OCI-LY1 (cell line): ENCODE measurements around the gene TOP1.
A peak's percentile ranks its signal among the peaks of the same experiment; 100 is the strongest.

ENCODE experiments used
- H2AFZ ChIP-seq: fragments of 200-600 bp; sonication (generic), shearing (Covaris generic); 2 replicates; pipeline ENCODE4 v1.6.0; 2014; ENCODE audit warnings: antibody characterized with exemption, mild to moderate bottlenecking, low read length
- H3F3A ChIP-seq: fragments of 200-600 bp; sonication (generic), shearing (Covaris generic); 2 replicates; pipeline ENCODE4 v1.6.0; 2014; ENCODE audit warnings: mild to moderate bottlenecking, antibody characterized with exemption, low read length, moderate library complexity; ENCODE audit not compliant: insufficient read depth
- H3K27ac ChIP-seq: fragments of 200-600 bp; sonication (generic); 2 replicates; pipeline ENCODE4 v1.5.1; 2014; ENCODE audit warnings: low read length, mixed run types, mild to moderate bottlenecking, low read depth; ENCODE audit not compliant: poor library complexity, severe bottlenecking
- H3K27me3 ChIP-seq: fragments of 200-600 bp; sonication (generic); 2 replicates; pipeline ENCODE4 v1.6.0; 2014; ENCODE audit warnings: antibody characterized with exemption, mild to moderate bottlenecking, low read length, moderate library complexity; ENCODE audit not compliant: insufficient read depth
- H3K36me3 ChIP-seq: fragments of 200-600 bp; sonication (generic); 2 replicates; pipeline ENCODE4 v1.6.1; 2014; ENCODE audit warnings: mild to moderate bottlenecking, antibody characterized with exemption, low read length, moderate library complexity, mixed read lengths; ENCODE audit not compliant: insufficient read depth
- H3K4me1 ChIP-seq: fragments of 200-600 bp; sonication (generic); 2 replicates; pipeline ENCODE4 v1.5.1; 2014; ENCODE audit warnings: mild to moderate bottlenecking, low read length, moderate library complexity; ENCODE audit not compliant: insufficient read depth, severe bottlenecking
- H3K4me2 ChIP-seq: fragments of 200-600 bp; sonication (generic), shearing (Covaris generic); 2 replicates; pipeline ENCODE4 v1.6.1; 2014; ENCODE audit warnings: low read length
- H3K4me3 ChIP-seq: fragments of 200-600 bp; sonication (generic); 2 replicates; pipeline ENCODE4 v1.5.1; 2014; ENCODE audit warnings: low read length, low read depth, mild to moderate bottlenecking, mixed read lengths; ENCODE audit not compliant: poor library complexity, severe bottlenecking
- H3K79me2 ChIP-seq: fragments of 200-600 bp; shearing (Covaris generic); 2 replicates; pipeline ENCODE4 v1.6.1; 2016; ENCODE audit warnings: mixed run types, low read length, mixed read lengths; ENCODE audit not compliant: insufficient read depth
- H3K9ac ChIP-seq: fragments of 200-600 bp; sonication (generic), shearing (Covaris generic); 2 replicates; pipeline ENCODE4 v1.6.1; 2014; ENCODE audit warnings: mild to moderate bottlenecking, low read length, mixed read lengths
- H3K9me2 ChIP-seq: fragments of 200-600 bp; sonication (generic), shearing (Covaris generic); 2 replicates; pipeline ENCODE4 v1.6.1; 2014; ENCODE audit warnings: low read depth, mild to moderate bottlenecking, low read length, mixed read lengths
- H3K9me3 ChIP-seq: fragments of 200-600 bp; shearing (Covaris generic); 2 replicates; pipeline ENCODE4 v1.6.1; 2014; ENCODE audit warnings: low read length, mixed read lengths
- H4K20me1 ChIP-seq: fragments of 200-600 bp; sonication (generic), shearing (Covaris generic); 2 replicates; pipeline ENCODE4 v1.6.0; 2016; ENCODE audit warnings: mild to moderate bottlenecking, low read length; ENCODE audit not compliant: insufficient read depth
- CTCF ChIP-seq: fragments of 200-600 bp; sonication (generic), shearing (Covaris generic); IDR thresholded peaks from 2 replicates; pipeline ENCODE4 v1.5.1; 2017; ENCODE audit warnings: mild to moderate bottlenecking, antibody characterized with exemption, low read length, moderate library complexity, mixed read lengths
- EZH2 ChIP-seq: fragments of 200-600 bp; sonication (generic), shearing (Covaris generic); IDR thresholded peaks from 2 replicates; pipeline ENCODE4 v1.8.0; 2017; ENCODE audit warnings: borderline replicate concordance, mixed run types, mild to moderate bottlenecking, antibody characterized with exemption, low read length, moderate library complexity, mixed read lengths

The TOP1 gene

GRCh38 chr20:41011551-41012067, 17.0 kb upstream of the TOP1 start:
- peaks cover 5% of the 10 kb centered on the region for H3F3A ChIP-seq
- H3K9me2 ChIP-seq = no peaks in the 10 kb centered on the region
- no peaks in the 10 kb centered on the region for H3K79me2 ChIP-seq
- 0 out of 2 replicates have a peak, but pooled peaks cover 3% of the 10 kb centered on the region for H3K9me3 ChIP-seq
- peaks cover 3% of the 10 kb centered on the region; the same call in 1 of the 2 replicates for H3K36me3 ChIP-seq
- no peaks in the 10 kb centered on the region for H3K27me3 ChIP-seq
- H4K20me1 ChIP-seq = no peaks in the 10 kb centered on the region
- TF ChIP-seq EZH2 (no peak), CTCF (no peak)
- no peak overlapping the region for H2AFZ ChIP-seq
- peak overlapping the region; percentile 62 for H3K9ac ChIP-seq
- peak overlapping the region; percentile 61 for H3K4me2 ChIP-seq
- peak overlapping the region; percentile 30 for H3K4me3 ChIP-seq
- peaks cover 62% of the 10 kb centered on the region for H3K4me1 ChIP-seq
- peak overlapping the region; percentile 97 for H3K27ac ChIP-seq

GRCh38 chr20:41014561-41015088, 14.0 kb upstream of the TOP1 start:
- H3K4me3 ChIP-seq = no peak overlapping the region
- H3K27ac ChIP-seq = peak overlapping the region; percentile 97
- no peaks in the 10 kb centered on the region for H3K9me3 ChIP-seq
- H2AFZ ChIP-seq = no peak overlapping the region
- TF ChIP-seq CTCF = no peak
- TF ChIP-seq EZH2 = no peak
- H3K4me1 ChIP-seq = peaks cover 54% of the 10 kb centered on the region
- H3K4me2 ChIP-seq = no peak overlapping the region
- H3K9ac ChIP-seq = no peak overlapping the region
- H3K79me2 ChIP-seq = no peaks in the 10 kb centered on the region
- H3K27me3 ChIP-seq = no peaks in the 10 kb centered on the region
- no peaks in the 10 kb centered on the region for H4K20me1 ChIP-seq
- H3F3A ChIP-seq = peaks cover 5% of the 10 kb centered on the region
- H3K9me2 ChIP-seq = no peaks in the 10 kb centered on the region
- no peaks in the 10 kb centered on the region for H3K36me3 ChIP-seq

- no peak overlapping the region for H3K9ac ChIP-seq
- TF ChIP-seq CTCF (no peak), EZH2 (no peak)
- no peaks in the 10 kb centered on the region for H3K27me3 ChIP-seq
- no peaks in the 10 kb centered on the region for H3K9me3 ChIP-seq
- H3K4me2 ChIP-seq = no peak overlapping the region
- no peak overlapping the region for H3K27ac ChIP-seq
- peaks cover 2% of the 10 kb centered on the region for H3F3A ChIP-seq
- no peak overlapping the region for H3K4me3 ChIP-seq
- no peaks in the 10 kb centered on the region for H3K9me2 ChIP-seq
- H3K79me2 ChIP-seq = no peaks in the 10 kb centered on the region
- H4K20me1 ChIP-seq = no peaks in the 10 kb centered on the region
- no peaks in the 10 kb centered on the region for H3K36me3 ChIP-seq
- H2AFZ ChIP-seq = no peak overlapping the region
- H3K4me1 ChIP-seq = peaks cover 24% of the 10 kb centered on the region
These were observed 11.1 kb upstream of the TOP1 start for GRCh38 chr20:41017448-41018042.
